ACHN (cell line): ENCODE measurements around the gene BCAS3.
"Not testable (repeated sequence)": the region's sequence is repeated elsewhere in the genome, so short reads cannot be mapped to it uniquely, and the experiment has no call there.

ENCODE experiments used
- DNase-seq: peaks from one replicate; pipeline ENCODE4 v3.0.0-alpha.2; 2015
- in situ Hi-C: cut with HindIII; loops from 2 replicates; pipeline ENCODE4 v1.10.0; 2017; ENCODE audit warnings: low sequenced_read_pairs, low pct_ligation_motif_present, low pct_unique_long_range_greater_than_20kb

BCAS3 gene

DNA sequence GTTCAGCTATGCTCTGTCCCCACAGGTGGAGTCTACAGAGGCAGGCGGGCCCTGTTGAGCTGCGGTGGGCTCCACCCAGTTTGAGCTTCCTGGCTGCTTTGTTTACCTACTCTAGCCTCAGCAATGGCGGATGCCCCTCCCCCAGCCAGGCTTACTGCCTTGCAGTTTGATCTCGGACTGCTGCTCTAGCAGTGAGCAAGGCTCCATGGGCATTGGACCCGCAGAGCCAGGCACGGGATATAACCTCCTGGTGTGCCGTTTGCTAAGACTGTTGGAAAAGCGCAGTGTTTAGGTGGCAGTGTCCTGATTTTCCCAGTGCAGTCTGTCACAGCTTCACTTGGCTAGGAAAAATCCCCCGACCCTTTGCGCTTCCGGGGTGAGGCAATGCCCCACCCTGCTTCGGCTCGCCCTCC lies 89.1 kb downstream of the BCAS3 start:
- in situ Hi-C loops = no loop called here
- no peak for DNase-seq

DNA sequence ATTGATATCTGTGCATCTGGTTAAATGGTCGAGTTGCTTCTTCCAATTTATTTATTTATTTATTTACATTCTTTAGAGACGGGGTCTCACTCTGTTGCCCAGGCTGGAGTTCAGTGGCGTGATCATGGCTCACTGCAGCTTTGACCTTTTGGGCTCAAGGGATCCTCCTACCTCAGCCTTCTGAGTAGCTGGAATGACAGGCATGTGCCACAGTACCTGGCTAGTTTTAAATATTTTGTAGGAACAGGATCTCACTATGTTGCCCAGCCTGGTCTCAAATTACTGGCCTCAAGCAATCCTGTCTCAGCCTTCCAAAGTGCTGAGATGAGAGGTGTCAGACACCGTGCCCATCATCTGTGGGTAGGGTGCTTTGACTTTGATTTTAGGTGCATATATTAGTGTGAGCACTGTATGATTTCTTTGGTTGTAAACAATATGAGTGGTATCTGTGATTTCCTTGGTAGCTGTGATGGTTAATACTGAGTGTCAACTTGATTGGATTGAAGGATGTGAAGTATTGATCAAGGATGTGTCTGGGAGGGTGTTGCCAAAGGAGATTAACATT lies 90.2 kb downstream of the BCAS3 start:
- in situ Hi-C loops = no loop called here
- no peak for DNase-seq

DNA sequence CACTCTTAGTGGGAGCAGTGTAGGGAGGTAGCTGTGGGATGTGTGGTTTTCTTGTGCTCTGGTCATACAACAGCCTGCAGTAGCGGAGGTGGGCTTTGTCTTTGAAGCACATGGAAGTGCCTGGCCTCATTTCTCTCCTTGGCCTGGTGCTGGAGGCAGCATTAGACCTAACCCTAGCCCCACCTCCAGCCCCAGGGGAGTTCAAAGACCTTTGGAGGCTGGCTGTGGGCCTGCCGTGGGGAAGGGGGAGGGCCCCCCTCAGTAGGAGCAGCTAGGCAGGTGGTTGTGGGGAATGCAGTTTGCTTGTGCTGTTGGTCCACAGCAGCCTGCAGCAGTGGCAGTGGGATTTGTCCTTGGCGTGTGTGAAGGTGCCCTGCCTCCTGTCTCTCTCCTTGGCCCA lies 91.7 kb downstream of the BCAS3 start:
- DNase-seq = no peak
- in situ Hi-C loops = no loop called here

DNA sequence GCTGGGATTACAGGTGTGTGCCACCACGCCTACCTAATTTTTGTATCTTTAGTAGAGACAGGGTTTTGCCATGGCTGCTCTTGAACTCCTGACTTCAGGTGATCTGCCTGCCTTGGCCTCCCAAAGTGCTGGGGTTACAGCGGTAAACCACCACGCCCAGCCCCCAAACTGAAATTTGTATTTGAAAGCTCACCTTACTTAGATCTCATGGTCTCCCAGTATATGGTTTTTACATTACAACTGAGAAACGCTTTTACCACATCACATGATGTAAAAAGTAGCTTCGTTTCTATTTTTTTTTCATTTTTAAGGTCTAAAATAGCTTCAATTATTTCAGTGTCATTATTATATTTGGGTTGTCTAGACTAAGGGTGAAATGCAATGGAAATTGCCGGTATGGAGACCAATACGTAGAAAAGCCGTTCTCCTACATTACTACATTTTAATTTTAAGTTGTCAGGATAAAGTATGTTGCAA lies 93.3 kb downstream of the BCAS3 start:
- in situ Hi-C loops = no loop called here
- no peak for DNase-seq

DNA sequence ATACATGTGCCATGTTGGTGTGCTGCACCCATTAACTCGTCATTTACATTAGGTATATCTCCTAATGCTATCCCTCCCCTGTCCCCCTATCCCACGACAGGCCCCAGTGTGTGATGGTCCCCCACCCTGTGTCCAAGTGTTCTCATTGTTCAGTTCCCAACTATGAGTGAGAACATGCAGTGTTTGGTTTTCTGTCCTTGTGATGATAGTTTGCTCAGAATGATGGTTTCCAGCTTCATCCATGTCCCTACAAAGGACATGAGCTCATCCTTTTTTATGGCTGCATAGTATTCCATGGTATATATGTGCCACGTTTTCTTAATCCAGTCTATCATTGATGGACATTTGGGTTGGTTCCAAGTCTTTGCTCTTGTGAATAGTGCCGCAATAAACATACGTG lies 94.0 kb downstream of the BCAS3 start:
- DNase-seq, in situ Hi-C loops: not testable (repeated sequence)

DNA sequence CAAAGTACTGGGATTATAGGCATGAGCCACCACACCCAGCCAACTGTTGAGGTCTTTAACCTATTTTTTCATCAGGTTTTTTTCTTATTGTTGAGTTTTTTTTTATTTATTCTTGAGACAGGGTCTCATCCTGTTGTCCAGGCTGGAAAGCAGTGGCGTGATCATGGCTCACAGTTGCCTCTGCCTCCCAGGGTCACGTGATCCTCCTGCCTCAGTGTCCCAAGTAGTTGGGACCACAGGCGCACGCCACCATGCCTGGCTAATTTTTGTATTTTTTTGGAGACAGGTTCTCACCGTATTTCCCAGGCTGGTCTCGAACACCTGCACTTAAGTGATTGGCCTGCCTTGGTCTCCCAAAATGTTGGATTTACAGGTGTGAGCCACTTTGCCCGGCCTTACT lies 95.9 kb downstream of the BCAS3 start:
- in situ Hi-C loops = no loop called here

DNA sequence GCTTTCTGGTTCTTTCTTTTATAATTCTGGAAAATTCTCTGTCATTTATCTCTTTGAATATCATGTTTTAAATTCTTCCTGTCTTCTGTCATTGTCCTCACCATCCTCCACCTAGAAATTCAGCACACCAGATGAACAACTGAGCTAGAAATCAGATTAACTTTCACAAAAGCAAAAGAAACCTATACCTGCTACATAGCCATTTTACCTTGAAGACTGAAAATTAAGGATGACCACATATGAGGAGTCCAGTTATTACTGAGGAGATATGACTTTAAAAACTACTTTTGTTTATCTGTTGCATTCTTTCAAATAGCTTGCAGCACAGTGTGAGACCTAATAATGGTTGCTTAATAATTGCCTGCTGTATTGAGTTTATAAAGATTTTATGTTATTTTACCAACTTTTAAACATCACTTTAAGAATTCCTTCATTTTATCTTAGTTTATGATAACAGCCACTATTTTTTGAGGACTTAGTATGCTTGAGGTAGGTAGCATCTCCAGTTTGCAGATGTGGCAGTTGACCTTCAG lies 104.3 kb downstream of the BCAS3 start:
- DNase-seq = no peak
- in situ Hi-C loops = no loop called here

More for the DNA sequence above, 95.9 kb downstream of the BCAS3 start:
- DNase-seq = no peak

DNA sequence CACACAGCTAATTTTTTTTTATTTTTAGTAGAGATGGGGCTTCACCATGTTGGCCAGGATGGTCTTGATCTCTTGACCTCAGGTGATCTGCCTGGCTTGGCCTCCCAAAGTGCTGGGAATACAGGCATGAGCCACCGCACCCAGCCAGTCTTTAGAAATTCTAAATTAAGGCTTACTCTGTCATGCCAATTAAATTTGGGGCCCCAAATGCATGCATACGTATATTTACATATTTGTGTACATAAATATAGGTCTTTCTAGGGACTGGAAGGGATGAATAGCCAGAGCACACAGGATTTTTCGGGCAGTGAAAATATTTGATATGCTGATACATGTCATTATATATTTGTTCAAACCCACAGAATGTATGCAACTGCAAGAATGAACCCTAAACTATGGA lies 105.1 kb downstream of the BCAS3 start:
- in situ Hi-C loops = no loop called here
- no peak for DNase-seq

DNA sequence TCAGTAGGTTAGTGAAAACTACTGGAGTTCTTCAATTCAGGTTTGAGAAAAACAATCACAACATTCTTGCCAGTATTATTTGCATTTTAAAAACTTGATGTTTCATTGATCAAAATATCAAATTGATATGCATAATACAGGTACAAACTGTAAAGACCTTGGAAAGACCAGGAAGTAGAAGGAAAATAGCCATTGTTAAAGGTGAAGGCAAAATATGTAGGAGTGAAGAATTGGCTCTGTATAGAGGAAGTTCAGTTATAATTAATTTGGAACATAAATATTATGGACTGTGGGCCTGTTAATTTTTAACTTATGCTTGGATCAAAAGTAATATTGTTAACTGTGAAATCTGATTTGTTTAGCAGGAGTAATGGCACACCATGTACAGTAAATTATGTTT lies 112.6 kb downstream of the BCAS3 start:
- in situ Hi-C loops = no loop called here
- no peak for DNase-seq

DNA sequence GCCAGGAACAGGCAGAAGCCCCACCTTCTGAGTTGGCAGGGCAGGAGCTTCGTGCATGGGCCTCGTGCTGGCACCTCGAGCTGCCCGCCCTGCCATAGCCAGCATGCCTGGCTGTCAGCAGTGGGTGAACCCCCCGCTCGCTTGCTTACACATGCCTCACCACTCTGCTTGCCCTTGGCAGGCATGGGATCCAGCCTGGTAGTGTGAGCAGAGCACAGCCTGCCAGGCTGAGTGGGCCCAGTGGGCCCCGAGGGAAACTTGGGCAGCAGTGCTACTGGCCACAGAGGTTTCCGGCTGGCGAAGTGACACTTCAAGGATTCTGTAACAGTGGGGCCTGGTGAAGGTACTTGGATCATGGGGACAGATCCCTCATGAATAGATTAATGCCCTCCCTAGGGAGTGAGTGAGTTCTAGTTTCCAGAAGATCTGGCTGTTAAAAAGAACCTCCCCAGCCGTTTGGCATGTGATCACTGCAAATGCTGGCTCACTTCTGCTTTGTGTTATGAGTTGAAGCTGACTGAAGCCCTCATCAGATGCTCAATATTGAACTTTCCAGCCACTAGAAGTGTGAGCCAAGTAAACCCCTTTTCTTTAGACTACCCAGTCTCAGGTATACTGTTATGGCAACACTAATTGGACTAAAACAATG lies 114.7 kb downstream of the BCAS3 start:
- no peak for DNase-seq
- in situ Hi-C loops = no loop called here

DNA sequence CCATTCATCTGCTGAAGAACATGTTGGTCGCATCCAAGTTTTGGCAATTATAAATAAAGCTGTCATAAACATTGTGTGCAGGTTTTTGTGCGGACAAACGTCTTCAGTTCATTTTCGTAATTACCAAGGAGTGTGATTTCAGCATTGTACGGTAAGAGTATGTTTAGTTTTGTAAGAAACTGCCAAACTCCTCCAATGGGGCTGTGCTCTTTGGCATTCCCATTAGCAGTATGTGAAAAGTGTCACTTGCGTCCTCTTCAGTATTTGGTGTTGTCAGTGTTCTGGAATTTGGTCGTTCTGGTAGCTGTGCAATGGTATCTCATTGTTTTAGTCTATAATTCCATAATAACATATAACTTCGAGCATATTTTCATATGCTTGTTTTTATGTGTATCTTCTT lies 120.9 kb downstream of the BCAS3 start:
- in situ Hi-C loops = no loop called here
- DNase-seq = no peak

DNA sequence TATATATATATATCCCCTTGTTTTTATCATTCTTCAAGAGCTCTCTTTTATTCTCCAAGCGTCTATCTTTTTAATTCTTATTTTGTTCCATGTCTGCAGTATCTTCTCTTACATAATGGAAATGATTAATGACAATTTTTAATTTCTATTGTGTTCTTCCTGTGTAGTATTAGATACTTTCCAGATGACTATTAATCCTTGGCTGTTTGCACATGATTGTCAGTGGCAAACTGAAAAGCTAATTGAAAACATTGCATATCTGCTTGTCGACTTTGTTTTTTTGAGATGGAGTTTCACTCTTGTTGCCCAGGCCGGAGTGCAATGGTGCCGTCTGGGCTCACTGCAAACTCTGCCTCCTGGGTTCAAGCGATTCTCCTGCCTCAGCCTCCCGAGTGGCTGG lies 124.7 kb downstream of the BCAS3 start:
- in situ Hi-C loops = no loop called here
- no peak for DNase-seq

DNA sequence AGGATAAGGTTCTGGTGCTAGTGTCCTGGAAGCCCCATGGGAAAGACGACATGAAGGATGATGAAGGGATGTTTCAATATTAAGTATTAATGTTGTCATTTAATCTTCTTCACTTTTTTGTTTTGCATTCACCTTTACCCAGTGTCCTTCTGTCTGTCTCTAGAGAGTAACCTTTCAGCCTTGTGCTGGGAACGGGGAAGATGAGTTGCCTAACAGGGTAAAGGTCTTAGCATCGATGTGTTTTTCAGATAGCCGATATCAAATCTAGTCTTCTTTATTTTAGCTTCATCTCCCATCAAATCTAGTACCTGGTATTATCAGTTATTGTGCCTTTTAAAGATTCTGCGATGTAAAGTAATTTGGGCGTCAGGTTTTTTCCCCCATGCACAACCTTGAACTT lies 125.4 kb downstream of the BCAS3 start:
- no peak for DNase-seq
- in situ Hi-C loops = no loop called here

DNA sequence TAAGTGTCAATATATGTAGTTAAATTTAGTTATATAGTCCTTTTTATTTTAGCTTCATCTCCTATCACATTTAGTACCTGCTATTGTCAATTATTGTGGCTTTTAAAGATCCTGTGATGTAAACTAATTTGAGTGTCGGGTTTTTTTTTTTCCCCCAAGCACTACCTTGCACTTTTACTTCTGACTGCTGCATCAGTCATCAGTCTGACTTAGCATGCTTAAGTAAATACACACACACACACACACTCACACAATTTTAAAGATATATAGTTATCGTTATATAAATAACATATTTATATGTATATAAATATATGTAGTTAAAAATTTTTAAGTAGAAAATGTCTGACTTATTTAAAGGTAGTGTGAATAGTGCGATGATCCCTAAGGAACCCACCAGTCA lies 127.2 kb downstream of the BCAS3 start:
- in situ Hi-C loops = no loop called here
- DNase-seq = no peak

DNA sequence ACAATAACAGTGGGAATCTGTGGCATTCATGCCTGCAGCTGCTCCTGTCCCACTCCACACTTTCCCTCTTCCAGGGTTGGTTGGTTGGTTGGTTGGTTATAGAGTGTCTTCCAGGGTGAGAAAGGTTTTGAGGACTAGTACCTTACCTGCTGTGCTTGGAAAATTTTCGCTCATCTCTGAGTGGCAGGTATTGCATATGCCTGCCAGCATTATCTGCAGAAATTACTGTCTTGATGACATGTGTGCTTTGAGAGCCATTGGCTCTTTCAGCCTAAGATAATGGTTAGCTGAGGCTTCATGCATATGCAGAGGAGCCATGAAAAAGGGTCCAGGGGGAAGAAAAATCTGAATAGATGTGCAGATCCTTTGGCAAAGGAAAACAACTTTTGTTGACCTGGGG lies 131.8 kb downstream of the BCAS3 start:
- DNase-seq = no peak
- in situ Hi-C loops = no loop called here

DNA sequence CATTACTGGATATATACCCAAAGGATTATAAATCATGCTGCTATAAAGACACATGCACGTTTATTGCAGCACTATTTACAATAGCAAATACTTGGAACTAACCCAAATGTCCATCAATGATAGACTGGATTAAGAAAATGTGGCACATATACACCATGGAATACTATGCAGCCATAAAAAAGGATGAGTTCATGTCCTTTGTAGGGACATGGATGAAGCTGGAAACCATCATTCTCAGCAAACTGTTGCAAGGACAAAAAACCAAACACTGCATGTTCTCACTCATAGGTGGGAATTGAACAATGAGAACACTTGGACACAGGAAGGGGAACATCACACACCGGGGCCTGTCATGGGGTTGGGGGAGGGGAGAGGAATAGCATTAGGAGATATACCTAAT lies 137.3 kb downstream of the BCAS3 start:
- in situ Hi-C loops, DNase-seq: not testable (repeated sequence)

DNA sequence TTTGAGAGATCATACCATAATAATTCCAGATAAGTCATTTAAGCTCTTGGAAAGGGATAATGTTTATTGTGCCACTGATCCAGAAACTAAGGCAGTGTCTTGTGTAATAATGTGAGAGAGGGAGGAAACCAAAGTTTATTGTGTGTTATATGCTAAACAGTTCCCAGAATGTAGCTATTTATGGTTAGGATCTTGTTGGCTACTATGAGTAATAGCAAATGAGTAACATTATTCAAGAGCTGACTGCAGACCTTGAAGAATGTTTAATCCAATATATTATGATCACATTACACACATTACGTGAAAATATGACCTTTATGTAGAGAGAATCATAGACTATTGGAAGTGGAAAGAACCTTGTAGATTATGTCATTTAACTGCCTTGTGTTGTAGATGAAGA lies 139.5 kb downstream of the BCAS3 start:
- in situ Hi-C loops = no loop called here
- DNase-seq = no peak

DNA sequence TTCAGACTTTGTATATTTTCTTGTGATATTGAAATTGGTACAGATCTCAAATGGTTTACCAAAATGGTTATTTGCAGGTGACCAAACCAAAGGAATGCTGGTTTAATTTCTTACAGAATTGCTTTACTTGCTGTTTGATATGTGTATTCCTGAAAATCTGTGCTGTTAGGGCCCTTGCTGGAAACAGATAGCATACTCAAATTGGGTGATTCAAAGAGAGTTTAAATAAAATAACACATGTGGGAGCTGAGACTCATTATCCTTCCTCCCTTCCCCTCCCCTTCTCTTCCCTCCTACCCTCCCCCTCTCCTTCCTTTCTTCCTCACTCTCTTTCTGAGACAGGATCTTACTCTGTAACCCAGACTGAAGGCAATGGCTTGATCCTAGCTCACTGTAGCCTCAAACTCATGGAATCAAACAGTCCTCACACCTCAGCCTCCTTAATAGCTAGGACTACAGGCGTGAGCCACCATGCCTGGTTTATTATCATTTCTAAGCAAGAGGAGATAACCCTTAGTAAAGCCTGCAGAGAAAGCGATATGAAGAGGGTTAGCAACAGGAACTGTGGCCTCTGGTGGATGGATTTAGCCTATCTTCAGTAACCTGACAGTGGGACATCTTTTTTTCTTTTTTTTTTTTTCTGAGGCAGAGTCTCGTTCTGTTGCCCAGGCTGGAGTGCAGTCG lies 141.9 kb downstream of the BCAS3 start:
- DNase-seq = no peak
- in situ Hi-C loops = no loop called here

DNA sequence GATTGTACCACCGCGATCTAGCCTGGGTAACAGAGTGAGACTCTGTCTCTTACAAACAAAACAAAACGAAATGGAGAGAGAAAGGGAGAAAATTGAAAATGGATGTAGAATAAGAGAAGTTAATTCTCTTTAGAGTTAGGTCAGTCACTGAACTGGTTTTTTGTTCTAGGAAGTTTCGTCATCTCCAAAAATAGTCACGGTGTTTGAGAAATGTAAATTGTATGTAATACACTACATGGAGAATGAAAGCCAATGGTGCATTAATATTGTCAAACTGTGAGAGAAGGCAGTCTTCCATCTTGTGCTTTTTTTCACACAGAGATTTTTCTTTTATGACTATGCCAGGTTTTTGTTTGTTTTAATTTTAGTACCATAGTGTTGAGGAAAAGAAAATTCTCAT lies 145.9 kb downstream of the BCAS3 start:
- DNase-seq = no peak
- in situ Hi-C loops = no loop called here

DNA sequence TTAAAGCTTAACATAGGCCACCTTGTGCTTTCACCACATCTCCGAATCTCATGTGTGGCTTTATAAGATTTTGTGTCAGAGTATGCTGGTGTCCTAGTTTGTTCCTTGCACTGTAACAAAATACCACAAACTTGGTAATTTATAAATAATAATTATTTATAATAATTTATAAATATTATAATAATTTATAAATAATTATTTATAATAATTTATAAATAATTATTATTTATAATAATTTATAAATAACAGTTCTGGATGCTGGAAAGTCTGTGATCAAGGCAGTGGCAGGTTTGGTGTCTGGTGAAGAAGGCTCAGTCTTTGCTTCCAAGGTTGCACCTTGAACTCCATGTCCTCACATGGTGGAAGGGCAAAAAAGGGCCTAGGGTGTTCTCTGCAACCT lies 147.7 kb downstream of the BCAS3 start:
- no peak for DNase-seq
- in situ Hi-C loops = no loop called here
